Retinal pigment epithelial cell (primary cell): ENCODE results near the gene TTC21A.

Source experiments
- DNase-seq: peaks from one replicate; pipeline ENCODE4 v3.0.0-alpha.2; 2010; ENCODE audit warnings: low read depth
- H3K4me3 ChIP-seq: 2 replicates; pipeline ENCODE4 v1.5.1; 2011; ENCODE audit warnings: mild to moderate bottlenecking, low read length, control low read depth, moderate library complexity
- CTCF ChIP-seq: conservative IDR thresholded peaks from 2 replicates; pipeline ENCODE4 v1.5.1; 2011; ENCODE audit warnings: low read depth, low read length, control low read depth, inconsistent platforms

Gene TTC21A

DNA sequence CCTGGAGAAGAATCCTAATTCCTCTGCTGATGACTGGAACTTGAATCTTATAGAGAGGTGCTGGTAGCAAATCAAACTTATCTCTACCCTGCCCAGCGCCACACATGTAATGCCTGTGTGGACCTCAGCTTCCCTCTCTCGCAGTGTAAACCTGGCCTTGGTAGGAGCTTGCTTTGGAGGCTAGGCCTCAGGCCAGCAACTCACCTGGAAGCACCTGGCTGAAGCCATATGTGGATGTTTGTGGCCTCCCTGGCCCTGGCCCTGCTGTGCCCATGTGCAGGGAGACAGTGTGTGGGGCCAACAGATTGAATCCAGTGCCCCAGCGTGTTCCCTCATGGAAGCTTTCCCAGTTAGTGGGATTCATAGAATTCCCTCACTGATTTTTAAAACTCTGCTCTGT is 8.4 kb downstream of the TTC21A start:
- DNase-seq, result no peak
- TF ChIP-seq CTCF, result no peak
- no peak overlapping the region for H3K4me3 ChIP-seq

DNA sequence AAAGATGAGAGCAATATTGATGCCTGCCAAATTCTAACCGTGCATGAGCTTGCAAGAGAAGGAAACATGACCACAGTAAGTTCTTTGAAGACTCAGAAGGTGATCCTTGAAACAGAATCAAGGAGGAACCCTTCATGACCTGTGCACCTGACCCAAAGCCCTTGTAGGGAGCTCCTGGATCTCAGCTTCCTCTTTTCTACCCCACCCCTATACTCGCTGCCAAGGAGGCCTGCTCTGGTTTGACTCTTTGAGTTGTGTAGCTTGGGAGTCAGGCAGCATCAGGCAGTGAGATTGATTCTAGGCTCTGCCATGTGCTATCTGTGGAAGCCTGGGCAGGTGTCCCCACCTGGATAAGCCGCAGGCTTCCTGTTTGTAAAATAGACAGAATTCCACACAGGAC is 10.6 kb downstream of the TTC21A start:
- H3K4me3 ChIP-seq, result no peak overlapping the region
- no peak for DNase-seq
- no peak for TF ChIP-seq CTCF

GRCh38 chr3:39118931-39119660 is 11.6 kb downstream of the TTC21A start:
- H3K4me3 ChIP-seq, result no peak overlapping the region
- no peak for DNase-seq
- no peak for TF ChIP-seq CTCF

DNA sequence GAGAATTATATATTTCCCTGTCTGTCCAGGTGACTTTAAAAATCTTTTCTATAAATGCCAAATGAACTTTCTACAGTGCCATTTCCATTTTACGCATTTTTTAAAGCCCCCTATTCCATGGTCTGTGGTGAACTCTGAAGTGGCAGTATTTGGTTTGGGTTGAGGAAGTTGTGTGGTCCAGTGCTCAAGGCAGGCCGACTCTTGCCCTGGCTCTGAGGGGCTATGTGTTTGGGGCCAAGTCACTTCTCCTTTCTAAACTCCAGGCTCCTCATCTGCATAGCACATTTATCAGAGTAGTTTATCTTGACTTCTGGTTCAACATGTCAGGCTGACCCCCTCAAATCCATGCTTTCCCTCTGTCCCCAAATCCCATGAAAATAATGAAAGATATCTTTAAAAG is 14.1 kb downstream of the TTC21A start:
- no peak for DNase-seq
- TF ChIP-seq CTCF, result no peak
- no peak overlapping the region for H3K4me3 ChIP-seq

GRCh38 chr3:39122813-39123212 is 15.3 kb downstream of the TTC21A start:
- TF ChIP-seq CTCF, result no peak
- no peak for DNase-seq
- H3K4me3 ChIP-seq, result no peak overlapping the region

GRCh38 chr3:39124876-39125840 is 17.7 kb downstream of the TTC21A start:
- no peak overlapping the region for H3K4me3 ChIP-seq
- DNase-seq, result no peak
- TF ChIP-seq CTCF, result peak; percentile 55
